Cerebellar cortex (tissue), 1 donor: ENCODE data around the gene SLC25A46.
A peak's percentile ranks its signal among the peaks of the same experiment; 100 is the strongest.
"Not testable (repeated sequence)": the region's sequence is repeated elsewhere in the genome, so short reads cannot be mapped to it uniquely, and the experiment has no call there.

ENCODE experiments used
- DNase-seq: peaks from one replicate; pipeline ENCODE4 v3.0.0-alpha.2; 2015; ENCODE audit warnings: low spot score

SLC25A46 gene

GRCh38 chr5:110757118-110757729, 18.4 kb downstream of the SLC25A46 start:
- peak; percentile 67 for DNase-seq

- DNase-seq = no peak
Observed at GRCh38 chr5:110760158-110760557, 21.4 kb downstream of the SLC25A46 start.

DNA sequence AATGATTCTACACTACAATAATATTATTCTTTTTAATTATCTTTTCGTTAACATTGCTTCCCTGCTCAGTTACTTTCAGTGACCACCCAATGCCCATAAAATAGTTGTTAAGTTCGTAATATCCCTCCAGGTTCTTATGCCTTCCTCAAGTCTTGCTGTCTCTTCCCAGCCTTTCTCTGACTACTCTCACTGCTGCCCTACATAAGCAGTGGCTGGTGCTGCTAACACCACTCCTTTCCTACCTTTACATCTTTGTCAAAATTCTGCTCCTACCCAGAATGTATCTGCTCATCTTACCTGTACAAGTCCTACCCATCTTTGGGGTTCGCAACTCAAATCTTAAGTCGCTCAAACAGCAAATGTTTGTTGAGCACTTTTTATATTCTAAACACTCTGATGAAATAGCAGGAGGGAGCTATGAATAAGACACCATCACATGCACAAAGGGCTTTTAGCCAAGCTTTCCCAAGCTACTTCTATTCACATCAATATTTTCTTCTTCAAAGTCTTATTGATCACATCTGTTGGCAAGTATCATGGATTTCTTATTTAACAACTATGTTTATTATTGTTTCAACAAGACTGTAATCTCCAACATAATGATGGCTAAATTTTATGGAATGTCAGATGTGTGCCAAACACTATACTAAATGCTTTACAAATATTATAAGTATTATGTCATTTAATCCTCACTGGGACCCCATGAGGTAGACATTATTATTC, 29.5 kb downstream of the SLC25A46 start:
- DNase-seq = no peak

DNA sequence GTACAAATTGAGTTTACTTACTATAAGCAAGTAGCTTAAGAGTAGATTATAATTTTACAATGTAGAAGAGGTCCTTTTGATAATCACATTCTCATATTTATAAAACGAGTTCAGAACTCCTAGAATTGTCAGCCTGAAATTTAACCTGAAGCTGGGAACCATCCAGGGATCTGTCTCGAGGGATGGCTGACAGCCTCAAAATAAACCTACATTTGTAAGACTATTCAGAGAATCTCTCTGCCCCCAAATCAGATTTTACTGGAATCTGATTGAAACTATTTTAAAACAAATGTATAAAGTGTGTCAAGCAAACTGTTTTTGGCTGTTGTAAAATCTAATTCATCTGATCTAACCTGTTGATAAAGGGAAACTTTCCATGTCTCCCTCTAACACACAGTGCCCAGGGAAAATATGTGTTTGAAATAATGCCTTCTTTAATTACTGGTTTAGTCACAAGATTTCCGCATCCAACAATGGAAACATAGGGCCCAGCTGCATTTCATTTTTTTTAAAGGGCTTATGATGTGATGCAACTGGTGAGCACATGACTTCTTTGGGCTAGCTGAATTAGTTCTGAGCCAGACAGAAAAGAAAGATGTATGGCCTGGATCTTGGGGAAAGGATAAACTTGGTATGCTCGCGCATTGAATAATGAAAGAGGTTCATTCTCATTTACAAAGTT, 30.3 kb downstream of the SLC25A46 start:
- DNase-seq = no peak

DNA sequence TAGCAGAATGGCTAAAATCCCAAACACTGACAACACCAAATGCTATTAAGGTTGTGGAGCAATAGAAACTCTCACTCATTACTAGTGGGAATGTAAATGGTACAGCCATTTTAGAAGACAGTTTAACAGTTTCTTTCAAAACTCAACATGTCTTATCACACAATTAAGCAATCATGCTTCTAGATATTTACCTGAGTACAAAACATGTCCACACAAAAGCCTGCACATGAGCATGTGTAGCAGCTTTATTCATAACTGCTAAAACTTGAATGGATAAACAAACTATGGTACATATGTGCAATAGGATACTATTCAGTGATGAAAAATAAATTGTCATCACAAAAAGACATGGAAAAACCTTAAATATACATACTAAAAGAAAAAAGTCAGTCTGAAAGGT, 31.5 kb downstream of the SLC25A46 start:
- no peak for DNase-seq

DNA sequence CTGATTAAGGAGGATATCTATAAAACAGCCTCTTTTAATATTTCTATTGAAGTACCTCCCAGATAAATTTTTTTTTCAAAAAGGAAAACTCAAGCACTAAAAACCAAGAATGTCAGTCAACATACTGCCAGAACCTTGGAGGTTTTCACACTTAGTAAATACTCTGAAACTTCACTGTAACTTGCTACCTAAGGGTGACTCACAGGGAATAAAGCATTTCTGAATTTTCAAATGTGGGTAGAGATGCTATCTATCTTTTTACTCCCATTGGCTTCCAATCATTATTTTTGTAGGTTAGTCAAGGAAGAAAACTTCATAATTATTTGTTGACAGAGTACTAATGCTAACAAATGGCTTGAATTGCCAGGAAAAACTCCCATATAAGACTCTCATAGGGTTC, 46.1 kb downstream of the SLC25A46 start:
- DNase-seq = no peak

GRCh38 chr5:110785356-110785755, 46.5 kb downstream of the SLC25A46 start:
- DNase-seq = no peak

GRCh38 chr5:110788006-110788405, 49.2 kb downstream of the SLC25A46 start:
- DNase-seq = not testable (repeated sequence)

- DNase-seq = no peak
Observed at GRCh38 chr5:110790673-110791072, 51.9 kb downstream of the SLC25A46 start.

- no peak for DNase-seq
Observed at GRCh38 chr5:110802998-110803397, 64.2 kb downstream of the SLC25A46 start.

GRCh38 chr5:110803467-110804326, 64.9 kb downstream of the SLC25A46 start:
- DNase-seq = no peak

DNA sequence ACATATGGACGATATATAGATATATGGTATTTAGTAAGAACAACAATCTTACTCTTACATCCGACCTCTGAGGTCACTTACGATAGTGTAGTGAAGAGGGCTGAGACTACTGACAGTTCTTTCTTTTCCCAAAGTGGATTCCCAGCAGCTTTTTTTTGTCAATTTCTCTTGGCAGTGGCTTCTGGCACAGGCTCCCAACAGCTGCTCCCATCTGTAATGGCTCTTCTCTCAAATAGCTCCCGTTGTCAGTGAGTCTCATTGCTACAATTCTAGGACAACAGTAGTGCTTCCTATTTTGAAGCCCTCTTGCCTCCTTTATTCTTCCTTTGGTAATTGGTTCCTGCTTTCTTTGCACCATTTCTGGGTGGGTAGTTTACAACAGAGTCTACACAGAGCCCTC, 68.4 kb downstream of the SLC25A46 start:
- DNase-seq = no peak

DNA sequence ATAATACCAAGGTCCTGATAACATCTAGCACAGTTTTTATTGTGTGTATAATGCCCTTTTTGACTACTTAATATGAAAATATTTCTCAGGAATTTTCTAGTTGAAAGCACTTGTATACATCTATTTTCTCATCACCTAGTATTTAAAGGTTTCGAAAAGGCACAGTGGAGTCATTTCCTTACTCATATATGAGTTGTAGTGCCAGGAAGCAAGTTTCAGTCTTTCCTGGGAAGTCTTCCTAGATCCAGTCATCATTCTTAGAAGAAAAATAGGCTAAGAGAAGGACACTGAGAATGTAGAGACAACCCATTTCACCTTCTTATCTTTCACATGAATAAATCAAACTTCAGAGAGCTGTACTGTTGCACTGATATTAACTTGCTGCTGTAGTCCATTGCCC, 70.2 kb downstream of the SLC25A46 start:
- no peak for DNase-seq
